Ascending aorta (tissue), 2 donors: Measurements from ENCODE around the gene CAPRIN2. TPM values are rescaled to one million over a fixed set of nuclear protein-coding genes. Genes with fewer than 3 reads are reported as not detected.

Source experiments
- DNase-seq, 2 donors: peaks; one replicate each; pipeline ENCODE4 v3.0.0-alpha.2; 2019; ENCODE audit warnings: low spot score in 2 of 2
- H3K27ac ChIP-seq, 2 donors: fragments of 200-600 bp; sonication (generic); one replicate each; pipeline ENCODE4 v1.5.1; 2016 to 2017; ENCODE audit warnings: mild to moderate bottlenecking in 1 of 2
- H3K27me3 ChIP-seq: fragments of 200-600 bp; sonication (generic); one replicate; pipeline ENCODE4 v1.5.1; 2017
- H3K36me3 ChIP-seq, 2 donors: fragments of 200-600 bp; sonication (generic); one replicate each; pipeline ENCODE4 v1.5.1; 2016
- H3K4me1 ChIP-seq, 2 donors: fragments of 200-600 bp; sonication (generic); one replicate each; pipeline ENCODE4 v1.5.1; 2016 to 2017; ENCODE audit warnings: mild to moderate bottlenecking in 1 of 2
- H3K4me3 ChIP-seq, 2 donors: fragments of 200-600 bp; sonication (generic); one replicate each; pipeline ENCODE4 v1.5.1; 2016 to 2017; ENCODE audit warnings: mild to moderate bottlenecking in 1 of 2
- H3K9me3 ChIP-seq, 2 donors: fragments of 200-600 bp; sonication (generic); one replicate each; pipeline ENCODE4 v1.5.1; 2016
- CTCF ChIP-seq, 3 experiments: fragments of 200-600 bp in 2 of 3; fragments of 450-650 bp in 1 of 3; sonication (generic) in 2 of 3; IDR thresholded peaks; one replicate each; pipeline ENCODE4 v1.5.1; 2016 to 2019; ENCODE audit warnings: antibody characterized with exemption in 3 of 3, mild to moderate bottlenecking in 1 of 3, moderate library complexity in 1 of 3
- intact Hi-C: fragments of 100-400 bp; cut with DNase I; formaldehyde crosslinking; loops from one replicate; pipeline ENCODE4 v1.15.1; 2023
- total RNA-seq: library from RNA; depleted of rRNA; stranded (reverse); fragments of >200 nt; gene quantifications from one replicate; pipeline ENCODE4 v1.1.0, GENCODE V29; 2016

The CAPRIN2 gene
- total RNA-seq, 1 donor from 2014 or later = 20.6 TPM

DNA sequence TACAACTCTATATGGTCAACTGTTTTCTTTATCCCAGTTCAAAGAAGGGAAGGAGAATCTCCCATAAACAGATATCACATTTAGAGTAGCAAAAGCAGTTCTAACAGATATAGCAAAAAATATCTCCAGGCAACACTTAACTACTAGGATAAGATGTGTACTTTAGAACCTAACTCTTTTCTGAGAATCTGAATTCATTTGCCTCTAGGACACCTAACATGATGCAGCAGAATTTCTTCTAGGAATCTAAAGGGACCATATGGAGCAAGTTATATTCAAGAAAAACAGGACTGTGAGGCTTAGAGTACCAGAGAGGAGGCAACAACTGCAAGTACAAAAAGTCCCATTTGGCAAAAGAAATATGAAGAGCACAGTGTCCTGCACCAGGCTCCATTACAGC, 24.4 kb upstream of the CAPRIN2 start:
- Histone ChIP-seq H3K4me1 (no peaks in the 10 kb centered on the region), H3K27ac (no peak overlapping the region), H3K27me3 (no peaks in the 10 kb centered on the region), H3K36me3 (no peaks in the 10 kb centered on the region), H3K4me3 (no peak overlapping the region), H3K9me3 (no peaks in the 10 kb centered on the region)
- no peak for TF ChIP-seq CTCF (IDR thresholded peaks at IDR 0.05)
- no peak for DNase-seq
- intact Hi-C loops = no loop called here

DNA sequence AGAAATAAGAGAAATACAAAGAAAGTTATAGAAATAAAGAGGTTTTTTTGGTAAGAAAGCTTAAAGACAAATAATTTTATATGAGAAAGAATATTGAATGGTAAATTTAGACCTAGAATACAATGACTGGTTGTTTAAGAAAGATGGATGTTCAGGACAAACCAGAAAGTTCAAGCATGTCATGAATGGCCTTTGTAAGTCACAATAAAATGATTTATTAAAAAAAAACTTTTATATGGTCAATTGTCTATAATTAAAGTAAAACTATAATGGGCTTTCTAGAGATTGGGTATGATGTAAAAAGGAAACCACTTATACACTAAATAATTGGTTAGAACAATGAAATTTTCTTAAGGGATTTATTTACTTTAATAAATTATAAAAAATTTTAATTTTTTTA, 19.8 kb upstream of the CAPRIN2 start:
- TF ChIP-seq CTCF (IDR thresholded peaks at IDR 0.05) = no peak
- Histone ChIP-seq H3K4me3 (no peak overlapping the region), H3K36me3 (no peaks in the 10 kb centered on the region), H3K4me1 (no peaks in the 10 kb centered on the region), H3K9me3 (no peaks in the 10 kb centered on the region), H3K27ac (no peak overlapping the region), H3K27me3 (no peaks in the 10 kb centered on the region)
- intact Hi-C loops = no loop called here
- no peak for DNase-seq

- Histone ChIP-seq H3K36me3 (no peaks in the 10 kb centered on the region), H3K4me1 (no peaks in the 10 kb centered on the region), H3K9me3 (no peaks in the 10 kb centered on the region), H3K27ac (no peak overlapping the region), H3K4me3 (no peak overlapping the region), H3K27me3 (no peaks in the 10 kb centered on the region)
- no peak for DNase-seq
- intact Hi-C loops = no loop called here
- no peak for TF ChIP-seq CTCF (IDR thresholded peaks at IDR 0.05)
Measured at GRCh38 chr12:30769802-30770201, 15.1 kb upstream of the CAPRIN2 start.

DNA sequence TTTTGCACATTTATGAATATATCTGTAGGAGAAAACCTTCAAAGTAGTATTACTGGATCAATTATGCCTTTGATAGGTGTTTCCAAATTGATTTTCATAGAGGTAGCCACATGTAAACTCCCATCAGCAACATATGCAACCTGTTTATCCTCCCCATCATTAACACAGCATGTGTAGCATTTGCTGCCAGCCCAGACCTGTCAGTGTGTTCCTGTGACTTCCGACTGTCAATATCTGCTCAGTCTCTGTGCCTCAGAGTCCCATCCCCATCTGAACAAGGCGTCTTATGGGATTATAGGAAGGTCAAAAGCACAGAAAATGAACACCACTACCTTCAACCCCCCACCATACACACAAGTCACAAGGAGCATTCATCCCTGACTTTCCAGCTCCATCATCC, 9.5 kb upstream of the CAPRIN2 start:
- Histone ChIP-seq H3K36me3 (no peaks in the 10 kb centered on the region), H3K4me3 (no peak overlapping the region), H3K27me3 (no peaks in the 10 kb centered on the region), H3K27ac (no peak overlapping the region), H3K9me3 (no peaks in the 10 kb centered on the region), H3K4me1 (no peaks in the 10 kb centered on the region)
- intact Hi-C loops = no loop called here
- no peak for DNase-seq
- no peak for TF ChIP-seq CTCF (IDR thresholded peaks at IDR 0.05)

- Histone ChIP-seq H3K27me3 (no peaks in the 10 kb centered on the region), H3K4me1 (no peaks in the 10 kb centered on the region), H3K9me3 (no peaks in the 10 kb centered on the region), H3K27ac (no peak overlapping the region), H3K4me3 (no peak overlapping the region), H3K36me3 (no peaks in the 10 kb centered on the region)
- no peak for TF ChIP-seq CTCF (IDR thresholded peaks at IDR 0.05)
- DNase-seq = no peak
- intact Hi-C loops = no loop called here
Measured at GRCh38 chr12:30763053-30763452, 8.3 kb upstream of the CAPRIN2 start.

GRCh38 chr12:30761730-30762129, 7.0 kb upstream of the CAPRIN2 start:
- no peaks in the 10 kb centered on the region for H3K4me1 ChIP-seq
- H3K27ac ChIP-seq = no peak overlapping the region
- H3K36me3 ChIP-seq = no peaks in the 10 kb centered on the region
- no peaks in the 10 kb centered on the region for H3K9me3 ChIP-seq
- intact Hi-C loops = no loop called here
- H3K4me3 ChIP-seq = no peak overlapping the region
- DNase-seq = no peak
- no peaks in the 10 kb centered on the region for H3K27me3 ChIP-seq
- TF ChIP-seq CTCF (IDR thresholded peaks at IDR 0.05) = no peak
